Measurements from ENCODE around the gene IQUB. TPM values are rescaled to one million over a fixed set of nuclear protein-coding genes. Genes with fewer than 3 reads are reported as not detected.
A peak's percentile ranks its signal among the peaks of the same experiment; 100 is the strongest.

Gene IQUB
- total RNA-seq, 1 experiment from 2014 or later = 0.77 TPM

- Mint-ChIP-seq H3K27ac (no peak overlapping the region; the same call in 1 of the 2 replicates), H3K27me3 (ENCODE audit: low read depth) (no peaks in the 10 kb centered on the region), H3K36me3 (peaks cover 3% of the 10 kb centered on the region; the same call in 1 of the 2 replicates), H3K4me3 (no peak overlapping the region), H3K4me1 (peaks cover 6% of the 10 kb centered on the region), H3K9me3 (peaks cover 28% of the 10 kb centered on the region)
- POLR2A ChIA-PET = no interaction called here
- DNase-seq (ENCODE audit: low spot score) (no peak), ATAC-seq (peak; percentile 48)
- CTCF ChIA-PET = interaction anchor here (2.6 kb wide), 1 partner anchor 20 kb away, joined by 7 read pairs; no protein-coding TSS in a partner anchor
- no peak for TF ChIP-seq ZBTB43 (CRISPR knock-in tag; IDR thresholded peaks at IDR 0.05)
- TF ChIP-seq NR3C1 (CRISPR knock-in tag; conservative IDR thresholded peaks at IDR 0.05; ENCODE audit: low read depth) = no peak
- TF ChIP-seq CTCF (IDR thresholded peaks at IDR 0.05) = no peak
- no peak for TF ChIP-seq MXD4 (CRISPR knock-in tag; IDR thresholded peaks at IDR 0.05; ENCODE audit: borderline replicate concordance)
- no peak for TF ChIP-seq FOXK1 (CRISPR knock-in tag; IDR thresholded peaks at IDR 0.05)
- TF ChIP-seq PREB (CRISPR knock-in tag; IDR thresholded peaks at IDR 0.05; ENCODE audit: borderline replicate concordance) = no peak
Measured at GRCh38 chr7:123472750-123473445, 61.5 kb downstream of the IQUB start.

- Mint-ChIP-seq H3K4me3 (no peak overlapping the region), H3K9me3 (peaks cover 22% of the 10 kb centered on the region), H3K27ac (no peak overlapping the region), H3K4me1 (peaks cover 6% of the 10 kb centered on the region), H3K36me3 (no peaks in the 10 kb centered on the region; the same call in 1 of the 2 replicates), H3K27me3 (ENCODE audit: low read depth) (no peaks in the 10 kb centered on the region)
- CTCF ChIA-PET = interaction anchor here (2.6 kb wide), 1 partner anchor 21 kb away, joined by 7 read pairs; no protein-coding TSS in a partner anchor
- POLR2A ChIA-PET = no interaction called here
- DNase-seq (ENCODE audit: low spot score) (no peak), ATAC-seq (no peak)
- no peak for TF ChIP-seq ZNF396 (CRISPR knock-in tag; IDR thresholded peaks at IDR 0.05; ENCODE audit: borderline replicate concordance)
- TF ChIP-seq HMGA2 (CRISPR knock-in tag; IDR thresholded peaks at IDR 0.05) = no peak
- no peak for TF ChIP-seq E2F4 (CRISPR knock-in tag; IDR thresholded peaks at IDR 0.05; ENCODE audit: borderline replicate concordance, low read depth)
- TF ChIP-seq ESRRA (CRISPR knock-in tag; IDR thresholded peaks at IDR 0.05; ENCODE audit: borderline replicate concordance) = no peak
- TF ChIP-seq SOX15 (CRISPR knock-in tag; IDR thresholded peaks at IDR 0.05) = no peak
- TF ChIP-seq ELF4 (CRISPR knock-in tag; IDR thresholded peaks at IDR 0.05; ENCODE audit: low read depth) = no peak
- TF ChIP-seq CREB1 (CRISPR knock-in tag; IDR thresholded peaks at IDR 0.05) = no peak
- TF ChIP-seq CTCF (IDR thresholded peaks at IDR 0.05) = no peak
- no peak for TF ChIP-seq KAT7 (CRISPR knock-in tag; IDR thresholded peaks at IDR 0.05; ENCODE audit: borderline replicate concordance)
- TF ChIP-seq NR1H2 (CRISPR knock-in tag; IDR thresholded peaks at IDR 0.05) = no peak
- no peak for TF ChIP-seq NR3C1 (CRISPR knock-in tag; conservative IDR thresholded peaks at IDR 0.05; ENCODE audit: low read depth)
- TF ChIP-seq ZNF512 (CRISPR knock-in tag; IDR thresholded peaks at IDR 0.05; ENCODE audit: borderline replicate concordance) = no peak
- TF ChIP-seq ATF1 (CRISPR knock-in tag; IDR thresholded peaks at IDR 0.05) = no peak
- TF ChIP-seq AR (CRISPR knock-in tag; IDR thresholded peaks at IDR 0.05) = no peak
- TF ChIP-seq NFYB (CRISPR knock-in tag; conservative IDR thresholded peaks at IDR 0.05; ENCODE audit: low read depth) = no peak
Measured at GRCh38 chr7:123472327-123472726, 62.1 kb downstream of the IQUB start.
